ENCODE results near the gene GGACT.
A peak's percentile ranks its signal among the peaks of the same experiment; 100 is the strongest.

The GGACT gene

GRCh38 chr13:100511466-100511865, 77.1 kb downstream of the GGACT start:
- H3K9me3 Mint-ChIP-seq: no peaks in the 10 kb centered on the region
- H3K4me1 Mint-ChIP-seq: peaks cover 9% of the 10 kb centered on the region
- no peaks in the 10 kb centered on the region for H3K27me3 Mint-ChIP-seq
- no peak overlapping the region for H3K4me3 Mint-ChIP-seq
- H3K36me3 Mint-ChIP-seq (ENCODE audit: low read depth): no peaks in the 10 kb centered on the region
- no peak overlapping the region for H3K27ac Mint-ChIP-seq
- DNase-seq (no peak), ATAC-seq (no peak)

GRCh38 chr13:100510208-100510957, 78.2 kb downstream of the GGACT start:
- ATAC-seq (no peak), DNase-seq (no peak)
- Mint-ChIP-seq H3K4me1 (peaks cover 17% of the 10 kb centered on the region), H3K27me3 (no peaks in the 10 kb centered on the region), H3K4me3 (no peak overlapping the region), H3K9me3 (no peaks in the 10 kb centered on the region), H3K36me3 (ENCODE audit: low read depth) (no peaks in the 10 kb centered on the region), H3K27ac (no peak overlapping the region)

GRCh38 chr13:100508996-100509395, 79.6 kb downstream of the GGACT start:
- peaks cover 17% of the 10 kb centered on the region for H3K4me1 Mint-ChIP-seq
- ATAC-seq: no peak

GRCh38 chr13:100508455-100508854, 80.1 kb downstream of the GGACT start:
- Mint-ChIP-seq H3K9me3 (no peaks in the 10 kb centered on the region), H3K4me3 (no peak overlapping the region), H3K4me1 (peaks cover 17% of the 10 kb centered on the region), H3K27ac (no peak overlapping the region), H3K27me3 (no peaks in the 10 kb centered on the region), H3K36me3 (ENCODE audit: low read depth) (no peaks in the 10 kb centered on the region)
- ATAC-seq: no peak
- DNase-seq: no peak

More at GRCh38 chr13:100508996-100509395, 79.6 kb downstream of the GGACT start:
- no peak for DNase-seq
- H3K36me3 Mint-ChIP-seq (ENCODE audit: low read depth): no peaks in the 10 kb centered on the region
- H3K4me3 Mint-ChIP-seq: no peak overlapping the region
- H3K27ac Mint-ChIP-seq: no peak overlapping the region
- H3K9me3 Mint-ChIP-seq: no peaks in the 10 kb centered on the region
- H3K27me3 Mint-ChIP-seq: no peaks in the 10 kb centered on the region

GRCh38 chr13:100506600-100507422, 81.8 kb downstream of the GGACT start:
- no peaks in the 10 kb centered on the region for H3K27me3 Mint-ChIP-seq
- peaks cover 17% of the 10 kb centered on the region for H3K4me1 Mint-ChIP-seq
- peak; percentile 38 for ATAC-seq
- H3K4me3 Mint-ChIP-seq: peak overlapping the region; percentile 33
- DNase-seq: no peak
- peak overlapping the region; percentile 2 for H3K27ac Mint-ChIP-seq
- H3K36me3 Mint-ChIP-seq (ENCODE audit: low read depth): no peaks in the 10 kb centered on the region
- H3K9me3 Mint-ChIP-seq: no peaks in the 10 kb centered on the region

GRCh38 chr13:100506154-100506553, 82.4 kb downstream of the GGACT start:
- no peaks in the 10 kb centered on the region for H3K27me3 Mint-ChIP-seq
- H3K4me3 Mint-ChIP-seq: peak overlapping the region; percentile 38
- peak; percentile 84 for ATAC-seq
- peak; percentile 11 for DNase-seq
- no peaks in the 10 kb centered on the region for H3K9me3 Mint-ChIP-seq
- H3K27ac Mint-ChIP-seq: peak overlapping the region; percentile 2
- H3K36me3 Mint-ChIP-seq (ENCODE audit: low read depth): no peaks in the 10 kb centered on the region
- H3K4me1 Mint-ChIP-seq: peaks cover 17% of the 10 kb centered on the region

- ATAC-seq (no peak), DNase-seq (no peak)
- Mint-ChIP-seq H3K27ac (no peak overlapping the region), H3K4me1 (peaks cover 17% of the 10 kb centered on the region), H3K4me3 (no peak overlapping the region), H3K9me3 (no peaks in the 10 kb centered on the region), H3K36me3 (ENCODE audit: low read depth) (no peaks in the 10 kb centered on the region), H3K27me3 (no peaks in the 10 kb centered on the region)
Measured at GRCh38 chr13:100503622-100504021, 85.0 kb downstream of the GGACT start.

GRCh38 chr13:100502446-100502845, 86.1 kb downstream of the GGACT start:
- no peak for DNase-seq
- H3K4me3 Mint-ChIP-seq: no peak overlapping the region
- no peak for ATAC-seq
- H3K9me3 Mint-ChIP-seq: no peaks in the 10 kb centered on the region
- H3K27ac Mint-ChIP-seq: no peak overlapping the region
- H3K4me1 Mint-ChIP-seq: peaks cover 17% of the 10 kb centered on the region
- H3K36me3 Mint-ChIP-seq (ENCODE audit: low read depth): no peaks in the 10 kb centered on the region
- no peaks in the 10 kb centered on the region for H3K27me3 Mint-ChIP-seq

- Mint-ChIP-seq H3K4me3 (no peak overlapping the region), H3K9me3 (no peaks in the 10 kb centered on the region), H3K4me1 (no peaks in the 10 kb centered on the region), H3K27me3 (no peaks in the 10 kb centered on the region), H3K27ac (no peak overlapping the region), H3K36me3 (ENCODE audit: low read depth) (no peaks in the 10 kb centered on the region)
- ATAC-seq: no peak
- no peak for DNase-seq
Measured at GRCh38 chr13:100497389-100497788, 91.2 kb downstream of the GGACT start.

- H3K4me3 Mint-ChIP-seq: no peak overlapping the region
- H3K9me3 Mint-ChIP-seq: no peaks in the 10 kb centered on the region
- no peak overlapping the region for H3K27ac Mint-ChIP-seq
- H3K4me1 Mint-ChIP-seq: no peaks in the 10 kb centered on the region
- DNase-seq: no peak
- H3K36me3 Mint-ChIP-seq (ENCODE audit: low read depth): no peaks in the 10 kb centered on the region
- no peaks in the 10 kb centered on the region for H3K27me3 Mint-ChIP-seq
- ATAC-seq: no peak
Measured at GRCh38 chr13:100495455-100495854, 93.1 kb downstream of the GGACT start.

- DNase-seq: no peak
- Mint-ChIP-seq H3K4me1 (no peaks in the 10 kb centered on the region), H3K36me3 (ENCODE audit: low read depth) (no peaks in the 10 kb centered on the region), H3K4me3 (no peak overlapping the region), H3K27ac (no peak overlapping the region), H3K27me3 (no peaks in the 10 kb centered on the region), H3K9me3 (no peaks in the 10 kb centered on the region)
- ATAC-seq: no peak
Measured at GRCh38 chr13:100493418-100493817, 95.2 kb downstream of the GGACT start.

GRCh38 chr13:100491164-100491842, 97.3 kb downstream of the GGACT start:
- Mint-ChIP-seq H3K27me3 (no peaks in the 10 kb centered on the region), H3K27ac (no peak overlapping the region), H3K36me3 (ENCODE audit: low read depth) (no peaks in the 10 kb centered on the region), H3K4me1 (no peaks in the 10 kb centered on the region), H3K4me3 (no peak overlapping the region), H3K9me3 (no peaks in the 10 kb centered on the region)
- DNase-seq (no peak), ATAC-seq (no peak)

GRCh38 chr13:100490692-100491091, 97.9 kb downstream of the GGACT start:
- no peaks in the 10 kb centered on the region for H3K27me3 Mint-ChIP-seq

GRCh38 chr13:100485265-100485664, 103.3 kb downstream of the GGACT start:
- ATAC-seq (no peak), DNase-seq (no peak)
- Mint-ChIP-seq H3K9me3 (no peaks in the 10 kb centered on the region), H3K27me3 (no peaks in the 10 kb centered on the region), H3K4me3 (no peak overlapping the region), H3K4me1 (peaks cover 11% of the 10 kb centered on the region), H3K27ac (no peak overlapping the region), H3K36me3 (ENCODE audit: low read depth) (no peaks in the 10 kb centered on the region)

More at GRCh38 chr13:100490692-100491091, 97.9 kb downstream of the GGACT start:
- no peaks in the 10 kb centered on the region for H3K4me1 Mint-ChIP-seq
- no peaks in the 10 kb centered on the region for H3K36me3 Mint-ChIP-seq (ENCODE audit: low read depth)
- no peak for DNase-seq
- H3K27ac Mint-ChIP-seq: no peak overlapping the region
- no peak for ATAC-seq
- H3K9me3 Mint-ChIP-seq: no peaks in the 10 kb centered on the region
- H3K4me3 Mint-ChIP-seq: no peak overlapping the region

- Mint-ChIP-seq H3K27me3 (no peaks in the 10 kb centered on the region), H3K36me3 (ENCODE audit: low read depth) (no peaks in the 10 kb centered on the region), H3K9me3 (no peaks in the 10 kb centered on the region), H3K4me3 (no peak overlapping the region), H3K4me1 (peaks cover 11% of the 10 kb centered on the region), H3K27ac (no peak overlapping the region)
- ATAC-seq: no peak
- DNase-seq: no peak
Measured at GRCh38 chr13:100484702-100485101, 103.9 kb downstream of the GGACT start.
